H1 (cell line): Measurements from ENCODE around the gene DUOXA1. TPM values are rescaled to one million over a fixed set of nuclear protein-coding genes. Genes with fewer than 3 reads are reported as not detected.

Experiments
- CTCF ChIA-PET: fragments of 300-600 bp; sonication (Branson Sonifier 250); formaldehyde crosslinking; loops from one replicate; lab custom pipeline; 2021; ENCODE audit not compliant: partially characterized antibody; lab: Charles Lee
- POLR2A ChIA-PET: fragments of 300-600 bp; sonication (Branson Sonifier 250); formaldehyde crosslinking; loops from one replicate; lab custom pipeline; 2021; ENCODE audit warnings: inconsistent platforms; ENCODE audit not compliant: partially characterized antibody; lab: Charles Lee
- DNase-seq, 2 experiments: peaks; one replicate each; pipeline versions ENCODE4 v3.0.0 to v3.0.0-alpha.2; 2010 to 2022; ENCODE audit warnings: low spot score in 2 of 2, low read depth in 1 of 2, mixed read lengths in 1 of 2
- FAIRE-seq: peaks from 2 replicates; lab custom pipeline; 2011; peaks lifted over from hg19 to GRCh38; lab: Jason Lieb, UNC
- H2AFZ ChIP-seq: 2 replicates; pipeline ENCODE4 v1.8.1; 2012; ENCODE audit warnings: low read length, inconsistent platforms
- H2AK5ac ChIP-seq: 2 replicates; pipeline ENCODE4 v1.6.1; 2013; ENCODE audit warnings: low read depth, low read length
- H2BK120ac ChIP-seq: replicated peaks from 2 replicates; pipeline ENCODE3; 2013; ENCODE audit warnings: low read depth, low read length, inconsistent platforms
- H2BK12ac ChIP-seq: 2 replicates; pipeline ENCODE4 v1.6.1; 2013; ENCODE audit warnings: low read depth, low read length
- H2BK15ac ChIP-seq: 2 replicates; pipeline ENCODE4 v1.6.1; 2013; ENCODE audit warnings: low read length
- H2BK20ac ChIP-seq: 2 replicates; pipeline ENCODE4 v1.6.1; 2013; ENCODE audit warnings: low read length
- H2BK5ac ChIP-seq: 2 replicates; pipeline ENCODE4 v1.6.1; 2013; ENCODE audit warnings: low read depth, low read length
- H3K14ac ChIP-seq: 2 replicates; pipeline ENCODE4 v1.6.1; 2013; ENCODE audit warnings: inconsistent platforms; ENCODE audit not compliant: insufficient read length
- H3K18ac ChIP-seq: 2 replicates; pipeline ENCODE4 v1.6.1; 2013; ENCODE audit warnings: low read length; ENCODE audit errors: extremely low read depth
- H3K23ac ChIP-seq: 2 replicates; pipeline ENCODE4 v1.6.1; 2013; ENCODE audit warnings: inconsistent platforms; ENCODE audit not compliant: insufficient read length
- H3K23me2 ChIP-seq: 2 replicates; pipeline ENCODE4 v1.6.1; 2013; ENCODE audit warnings: low read depth, low read length
- H3K27ac ChIP-seq: 2 replicates; pipeline ENCODE4 v1.6.1; 2011; ENCODE audit warnings: low read depth, low read length, inconsistent platforms
- H3K27me3 ChIP-seq, 4 experiments: replicated peaks in 1 of 4; 1 replicate in 1 of 4; 2 replicates in 3 of 4; pipeline versions ENCODE4 v1.6.1 to v1.8.1; 2011 to 2013; ENCODE audit warnings: low read length in 3 of 4, mild to moderate bottlenecking in 3 of 4, inconsistent platforms in 2 of 4, mixed read lengths in 2 of 4, moderate library complexity in 1 of 4; ENCODE audit not compliant: control insufficient read depth in 3 of 4, insufficient read depth in 3 of 4; ENCODE audit errors: extremely low read depth in 1 of 4
- H3K36me3 ChIP-seq, 4 experiments: 2 replicates each; pipeline versions ENCODE4 v1.6.1 to v1.8.1; 2011 to 2013; ENCODE audit warnings: mild to moderate bottlenecking in 4 of 4, low read length in 3 of 4, moderate library complexity in 2 of 4, control low read depth in 1 of 4, inconsistent platforms in 1 of 4; ENCODE audit not compliant: insufficient read depth in 4 of 4, control insufficient read depth in 2 of 4
- H3K4ac ChIP-seq: replicated peaks from 2 replicates; pipeline ENCODE3; 2013; ENCODE audit warnings: low read length, low read depth, mixed read lengths, inconsistent platforms; ENCODE audit not compliant: insufficient read length
- H3K4me1 ChIP-seq, 4 experiments: replicated peaks in 1 of 4; 1 replicate in 1 of 4; 2 replicates in 3 of 4; pipeline versions ENCODE4 v1.6.1 to v1.8.1; 2011 to 2013; ENCODE audit warnings: low read length in 3 of 4, inconsistent platforms in 2 of 4, mixed read lengths in 1 of 4; ENCODE audit not compliant: insufficient read depth in 4 of 4, control insufficient read depth in 3 of 4
- H3K4me2 ChIP-seq, 2 experiments: 2 replicates each; pipeline versions ENCODE4 v1.6.1 to v1.8.1; 2011 to 2013; ENCODE audit warnings: low read depth in 2 of 2, low read length in 2 of 2, control low read depth in 1 of 2, inconsistent platforms in 1 of 2, mild to moderate bottlenecking in 1 of 2; ENCODE audit not compliant: insufficient read depth in 1 of 2
- H3K4me3 ChIP-seq, 4 experiments: fragments of 200-600, 300-600 bp in 1 of 4; sonication (generic), shearing (Covaris generic), sonication (Bioruptor Twin) in 1 of 4; 2 replicates each; pipeline versions ENCODE4 v1.5.1 to v1.8.1; 2011 to 2016; ENCODE audit warnings: low read length in 4 of 4, low read depth in 3 of 4, control low read depth in 2 of 4, inconsistent platforms in 2 of 4, mild to moderate bottlenecking in 2 of 4, mixed read lengths in 1 of 4, moderate library complexity in 1 of 4; ENCODE audit not compliant: insufficient read depth in 2 of 4; ENCODE audit errors: extremely low read depth in 1 of 4
- H3K56ac ChIP-seq: replicated peaks from 2 replicates; pipeline ENCODE3; 2013; ENCODE audit warnings: low read depth, mild to moderate bottlenecking, mixed read lengths, low read length, inconsistent platforms; ENCODE audit not compliant: insufficient read length
- H3K79me1 ChIP-seq: 2 replicates; pipeline ENCODE4 v1.6.1; 2013; ENCODE audit warnings: low read depth, low read length, control low read depth
- H3K79me2 ChIP-seq, 2 experiments: 2 replicates each; pipeline versions ENCODE4 v1.6.1 to v1.8.1; 2012 to 2013; ENCODE audit warnings: low read length in 2 of 2, mild to moderate bottlenecking in 2 of 2, inconsistent platforms in 1 of 2; ENCODE audit not compliant: insufficient read depth in 2 of 2, control insufficient read depth in 1 of 2
- H3K9ac ChIP-seq, 4 experiments: replicated peaks in 1 of 4; 1 replicate in 1 of 4; 2 replicates in 3 of 4; pipeline versions ENCODE4 v1.6.1 to v1.8.1; 2011 to 2013; ENCODE audit warnings: low read depth in 3 of 4, low read length in 3 of 4, control low read depth in 2 of 4, mild to moderate bottlenecking in 2 of 4, moderate library complexity in 2 of 4, inconsistent platforms in 1 of 4; ENCODE audit errors: extremely low read depth in 1 of 4
- H3K9me3 ChIP-seq, 2 experiments: 2 replicates each; pipeline versions ENCODE4 v1.6.1 to v1.8.1; 2012 to 2013; ENCODE audit warnings: mild to moderate bottlenecking in 2 of 2, moderate library complexity in 2 of 2, control low read depth in 1 of 2, inconsistent platforms in 1 of 2, low read depth in 1 of 2, low read length in 1 of 2, mixed read lengths in 1 of 2; ENCODE audit not compliant: insufficient read depth in 2 of 2
- H4K20me1 ChIP-seq, 2 experiments: replicated peaks in 1 of 2; 2 replicates each; pipeline versions ENCODE3 to v1.8.1; 2011 to 2013; ENCODE audit warnings: inconsistent platforms in 2 of 2, low read length in 2 of 2, mild to moderate bottlenecking in 1 of 2; ENCODE audit not compliant: insufficient read depth in 2 of 2, control insufficient read depth in 1 of 2
- H4K5ac ChIP-seq: 2 replicates; pipeline ENCODE4 v1.6.1; 2013; ENCODE audit warnings: low read length, low read depth, mixed read lengths, inconsistent platforms; ENCODE audit not compliant: insufficient read length
- H4K8ac ChIP-seq: 2 replicates; pipeline ENCODE4 v1.8.0; 2013; ENCODE audit warnings: mild to moderate bottlenecking, moderate library complexity, low read length, inconsistent platforms; ENCODE audit not compliant: insufficient read depth; ENCODE audit errors: extremely low read depth
- H4K91ac ChIP-seq: replicated peaks from 2 replicates; pipeline ENCODE3; 2013; ENCODE audit warnings: low read length, mixed read lengths, inconsistent platforms; ENCODE audit not compliant: insufficient read length
- ATF2 ChIP-seq: IDR thresholded peaks from 2 replicates; pipeline ENCODE4 v1.6.1; 2012; ENCODE audit warnings: low read length, inconsistent platforms
- CEBPB ChIP-seq: IDR thresholded peaks from 2 replicates; pipeline ENCODE4 v1.6.1; 2012; ENCODE audit warnings: low read depth, low read length
- RBBP5 ChIP-seq: IDR thresholded peaks from 2 replicates; pipeline ENCODE4 v1.7.1; 2012; ENCODE audit warnings: low read depth, mild to moderate bottlenecking, inconsistent platforms, low read length, moderate library complexity, borderline replicate concordance
- WGBS, 2 experiments: shearing (Covaris generic) in 1 of 2; methylation state at CpG; one replicate each; pipeline versions ENCODE4 v1.1.6 to v1.1.7; 2013 to 2015; ENCODE audit warnings: low lambda C conversion rate in 2 of 2, mixed read lengths in 2 of 2, inconsistent platforms in 1 of 2, low coverage in 1 of 2, missing lambda C conversion rate in 1 of 2; ENCODE audit not compliant: insufficient replicate concordance in 2 of 2, insufficient coverage in 1 of 2, insufficient read length in 1 of 2; ENCODE audit errors: extremely low coverage in 1 of 2, missing lambda C conversion rate in 1 of 2; 5-methylcytosine and 5-hydroxymethylcytosine counted together
- polyA plus RNA-seq, 7 experiments: library from polyadenylated mRNA; depleted of rRNA in 3 of 7; stranded (reverse) in 5 of 7; unstranded in 2 of 7; fragments of >200 nt in 5 of 7; fragments of 200-250 nt in 2 of 7; gene quantifications; 1 replicate in 5 of 7; 2 replicates in 1 of 7; 4 replicates in 1 of 7; pipeline versions ENCODE4 v1.2.1 to v1.2.3, GENCODE V29; 2011 to 2013; ENCODE audit warnings: missing spikeins in 2 of 7, mixed read lengths in 2 of 7
- total RNA-seq: library from RNA; stranded (reverse); fragmentation: NEBNext Ultra II Directional; extraction: Animal tissue kit (Norgen Biotek cat#: 25700); gene quantifications from 2 replicates; pipeline ENCODE4 v1.2.1, GENCODE V29; 2021

DUOXA1 gene
- total and polyA plus RNA-seq, 2 of the 8 experiments (the other 6 are each of a cell fraction or from before 2014, with no cell fraction given), result 0.18 TPM; not detected in 1

- no peak for FAIRE-seq
- CTCF ChIA-PET, result interaction anchor here (1.0 to 5.5 kb wide), 7 partner anchors 10 to 261 kb away, joined by 3 to 45 read pairs (median 4); partner anchors contain the start of genes DUOX1 and DUOXA1
- H3K9me3 ChIP-seq, result no peaks in the 10 kb centered on the region; a peak in 1 of 4 replicates
These were observed 14.3 kb downstream of the DUOXA1 start for GRCh38 chr15:45115312-45115820.

More at GRCh38 chr15:45115312-45115820, 14.3 kb downstream of the DUOXA1 start:
- H4K20me1 ChIP-seq, result peaks cover 21 to 44% of the 10 kb centered on the region in 2 experiments
- peak overlapping the region; percentile 88; the same call in 1 of the 2 replicates for H2BK15ac ChIP-seq
- H3K27ac ChIP-seq, result no peak overlapping the region
- no peak overlapping the region for H4K5ac ChIP-seq
- H2AK5ac ChIP-seq, result no peak overlapping the region
- H3K79me1 ChIP-seq, result no peaks in the 10 kb centered on the region
- H4K91ac ChIP-seq, result no peak overlapping the region
- 27% methylated on average over 7 of the region's 7 CpGs; no CpG with 5 or more reads in 1 of the 2 experiments for WGBS, 2 experiments
- no peak overlapping the region for H3K18ac ChIP-seq
- H3K4me1 ChIP-seq, result peaks cover 0 to 31% (median 24%) of the 10 kb centered on the region in 4 experiments; a peak in 6 of 7 replicates
- H4K8ac ChIP-seq, result no peak overlapping the region
- H3K4ac ChIP-seq, result no peak overlapping the region
- no peak overlapping the region for H3K4me3 ChIP-seq
- no peak for TF ChIP-seq RBBP5
- TF ChIP-seq ATF2, result no peak
- TF ChIP-seq CEBPB, result no peak
- no peaks in the 10 kb centered on the region for H3K79me2 ChIP-seq
- peaks cover 6% of the 10 kb centered on the region; the same call in 1 of the 2 replicates for H3K23me2 ChIP-seq
- H3K9ac ChIP-seq, result no peak overlapping the region
- POLR2A ChIA-PET, result interaction anchor here (1.3 kb wide), 1 partner anchor 50 kb away, joined by 3 read pairs; no protein-coding TSS in a partner anchor
- H2AFZ ChIP-seq, result no peak overlapping the region
- peak overlapping the region; percentile 32; the same call in 1 of the 2 replicates for H2BK20ac ChIP-seq
- no peak overlapping the region for H2BK5ac ChIP-seq
- H3K27me3 ChIP-seq, result peaks cover 73 to 81% (median 74%) of the 10 kb centered on the region in 4 experiments
- H3K56ac ChIP-seq, result no peak overlapping the region
- no peak overlapping the region; a peak in 1 of 4 replicates for H3K4me2 ChIP-seq
- no peak overlapping the region for H3K23ac ChIP-seq
- no peak for DNase-seq
- no peak overlapping the region for H2BK120ac ChIP-seq
- H3K14ac ChIP-seq, result no peak overlapping the region
- peak overlapping the region; percentile 60; the same call in 1 of the 2 replicates for H2BK12ac ChIP-seq
- peaks cover 0 to 7% (median 0%) of the 10 kb centered on the region in 4 experiments; a peak in 1 of 8 replicates for H3K36me3 ChIP-seq
